Dermis microvascular lymphatic vessel endothelial cell (primary cell): ENCODE data around the gene USP25. TPM values are rescaled to one million over a fixed set of nuclear protein-coding genes. Genes with fewer than 3 reads are reported as not detected.
A peak's percentile ranks its signal among the peaks of the same experiment; 100 is the strongest.

Experiments
- DNase-seq, 2 donors: peaks; one replicate each; pipeline versions ENCODE4 v3.0.0 to v3.0.0-alpha.2; 2010; ENCODE audit warnings: low read depth in 2 of 2
- total RNA-seq: library from RNA; depleted of rRNA; stranded (reverse); fragments of >200 nt; gene quantifications from 2 replicates; pipeline ENCODE4 v1.2.1, GENCODE V29; 2014

The USP25 gene, protein sequence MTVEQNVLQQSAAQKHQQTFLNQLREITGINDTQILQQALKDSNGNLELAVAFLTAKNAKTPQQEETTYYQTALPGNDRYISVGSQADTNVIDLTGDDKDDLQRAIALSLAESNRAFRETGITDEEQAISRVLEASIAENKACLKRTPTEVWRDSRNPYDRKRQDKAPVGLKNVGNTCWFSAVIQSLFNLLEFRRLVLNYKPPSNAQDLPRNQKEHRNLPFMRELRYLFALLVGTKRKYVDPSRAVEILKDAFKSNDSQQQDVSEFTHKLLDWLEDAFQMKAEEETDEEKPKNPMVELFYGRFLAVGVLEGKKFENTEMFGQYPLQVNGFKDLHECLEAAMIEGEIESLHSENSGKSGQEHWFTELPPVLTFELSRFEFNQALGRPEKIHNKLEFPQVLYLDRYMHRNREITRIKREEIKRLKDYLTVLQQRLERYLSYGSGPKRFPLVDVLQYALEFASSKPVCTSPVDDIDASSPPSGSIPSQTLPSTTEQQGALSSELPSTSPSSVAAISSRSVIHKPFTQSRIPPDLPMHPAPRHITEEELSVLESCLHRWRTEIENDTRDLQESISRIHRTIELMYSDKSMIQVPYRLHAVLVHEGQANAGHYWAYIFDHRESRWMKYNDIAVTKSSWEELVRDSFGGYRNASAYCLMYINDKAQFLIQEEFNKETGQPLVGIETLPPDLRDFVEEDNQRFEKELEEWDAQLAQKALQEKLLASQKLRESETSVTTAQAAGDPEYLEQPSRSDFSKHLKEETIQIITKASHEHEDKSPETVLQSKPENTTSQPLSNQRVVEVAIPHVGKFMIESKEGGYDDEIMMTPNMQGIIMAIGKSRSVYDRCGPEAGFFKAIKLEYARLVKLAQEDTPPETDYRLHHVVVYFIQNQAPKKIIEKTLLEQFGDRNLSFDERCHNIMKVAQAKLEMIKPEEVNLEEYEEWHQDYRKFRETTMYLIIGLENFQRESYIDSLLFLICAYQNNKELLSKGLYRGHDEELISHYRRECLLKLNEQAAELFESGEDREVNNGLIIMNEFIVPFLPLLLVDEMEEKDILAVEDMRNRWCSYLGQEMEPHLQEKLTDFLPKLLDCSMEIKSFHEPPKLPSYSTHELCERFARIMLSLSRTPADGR
- total RNA-seq = 50.2 and 56.6 TPM in 2 replicates

DNA sequence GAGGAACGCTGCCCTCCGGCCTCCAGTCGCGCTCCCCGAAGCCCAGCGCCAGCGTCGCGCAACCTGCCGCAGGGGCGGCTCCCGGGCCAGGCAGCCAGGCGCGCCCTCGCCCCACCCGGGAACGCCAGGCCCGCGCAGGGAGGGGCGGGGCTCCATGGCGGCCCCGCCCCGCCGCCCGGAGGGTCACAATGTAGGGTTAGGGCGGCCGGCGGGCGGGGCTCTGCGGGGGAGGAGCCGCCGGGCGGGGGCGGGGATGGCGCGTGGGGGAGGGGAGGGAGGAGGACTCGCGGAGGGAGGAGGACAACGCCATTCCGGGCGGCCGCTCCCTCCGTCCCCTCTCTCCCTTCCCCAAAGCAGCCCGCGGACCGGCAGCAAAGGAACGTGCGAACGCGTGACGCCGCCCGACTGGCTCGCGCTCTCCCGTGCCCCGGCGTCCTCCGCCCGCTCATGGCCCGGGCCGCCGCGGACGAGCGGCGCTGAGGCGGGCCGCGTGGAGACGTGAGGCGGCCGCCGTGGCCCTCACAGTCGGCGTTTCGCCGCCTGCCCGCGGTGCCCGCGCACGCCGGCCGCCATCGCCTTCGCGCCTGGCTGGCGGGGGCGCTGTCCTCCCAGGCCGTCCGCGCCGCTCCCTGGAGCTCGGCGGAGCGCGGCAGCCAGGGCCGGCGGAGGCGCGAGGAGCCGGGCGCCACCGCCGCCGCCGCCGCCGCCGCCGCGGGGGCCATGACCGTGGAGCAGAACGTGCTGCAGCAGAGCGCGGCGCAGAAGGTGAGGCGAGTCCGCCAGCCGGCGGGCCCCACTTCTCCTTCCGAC lies at the start of gene USP25:
USP25 (plus strand) TSS at position 309 of the 810 bp plus-strand sequence; CDS start at position 721, 412 bp downstream.
- peak; percentile 60 to 83 for DNase-seq

DNA sequence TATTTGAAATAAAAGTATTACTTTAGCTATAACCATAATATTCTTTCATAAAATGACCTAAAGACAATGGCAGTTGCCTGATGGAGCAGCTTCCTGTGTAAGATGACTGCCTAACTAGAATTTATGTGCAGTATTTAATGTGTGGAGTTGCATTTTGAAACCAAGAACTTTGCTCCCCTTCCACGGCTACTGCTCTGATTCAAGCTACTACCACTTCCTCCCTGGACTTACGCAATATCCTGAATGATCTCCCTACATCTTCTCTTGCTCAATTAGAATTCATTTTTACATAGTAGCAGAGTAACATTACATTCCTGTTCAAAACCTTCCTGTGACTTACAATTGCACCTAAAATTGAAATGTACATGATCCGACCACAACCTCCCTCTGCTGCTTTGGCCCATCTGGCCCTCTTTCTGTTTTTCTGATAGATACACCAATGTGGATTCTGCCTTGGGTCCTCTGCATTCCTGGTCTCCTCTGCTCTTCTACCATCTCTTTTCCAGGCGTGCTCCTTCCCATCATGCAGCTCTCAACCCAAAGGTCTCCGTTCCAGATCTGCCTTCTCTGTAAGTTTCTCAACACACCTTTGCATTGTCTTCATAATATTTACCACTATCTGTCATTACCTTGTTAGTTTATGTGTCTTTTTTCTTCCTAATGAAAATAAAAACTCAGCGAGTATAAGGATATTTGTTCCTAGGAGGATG lies 47.4 kb upstream of the USP25 start:
- DNase-seq = peak; percentile 45 to 62

DNA sequence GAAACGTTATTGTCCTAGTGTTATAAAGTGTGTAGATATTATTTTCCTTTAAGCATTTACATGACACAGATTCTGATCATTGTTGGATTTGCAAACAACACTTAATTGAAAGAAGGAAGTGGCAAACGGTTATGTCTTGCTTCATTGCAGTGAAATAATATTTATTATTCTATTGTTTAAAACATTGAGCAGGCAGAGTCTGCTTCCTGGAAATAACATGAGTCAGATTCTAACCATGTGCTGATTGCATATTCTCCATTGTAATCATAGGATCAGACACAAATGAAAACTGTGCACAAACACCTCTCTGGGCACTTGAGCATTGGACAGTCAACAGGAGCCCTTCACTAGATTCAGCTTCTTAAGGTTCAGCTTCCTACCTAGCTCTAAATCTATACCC lies 46.8 kb upstream of the USP25 start:
- peak; percentile 76 to 91 for DNase-seq

DNA sequence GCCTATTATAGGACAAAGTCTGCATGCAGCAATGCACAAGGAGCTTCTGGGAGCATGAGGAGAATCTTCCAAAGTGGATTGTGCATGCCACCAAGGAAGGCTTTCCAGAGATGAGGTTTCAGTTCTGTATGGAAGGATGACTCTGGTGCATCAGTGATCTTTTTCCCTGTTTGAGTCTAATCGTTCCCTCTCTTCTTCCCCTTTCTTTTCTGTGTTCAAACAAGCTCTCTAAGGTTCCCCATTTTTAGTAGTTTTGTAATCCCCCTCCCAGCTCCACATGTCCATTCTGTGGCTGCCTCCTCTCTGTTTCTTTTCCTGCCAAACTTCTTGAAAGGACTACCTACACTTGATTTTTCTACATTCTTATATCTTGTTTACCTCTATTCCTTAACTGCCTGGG lies 43.3 kb upstream of the USP25 start:
- no peak for DNase-seq

DNA sequence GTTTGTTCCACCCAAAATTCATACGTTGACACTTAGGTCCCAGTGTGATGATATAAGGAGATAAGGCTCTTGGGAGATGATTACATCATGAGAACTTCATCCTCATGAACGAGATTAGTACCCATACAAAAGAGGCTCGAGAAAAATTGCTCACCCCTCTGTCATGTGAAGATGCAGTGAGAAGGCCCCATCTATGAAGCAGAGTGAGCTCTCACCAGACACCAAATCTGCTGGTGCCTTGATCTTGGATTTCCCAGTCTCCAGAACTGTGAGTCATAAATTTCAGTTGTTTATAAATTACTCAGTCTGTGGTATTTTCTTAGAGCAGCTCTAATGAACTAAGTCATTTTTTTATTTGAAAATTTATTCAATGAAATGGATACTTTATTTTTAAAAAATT lies 42.6 kb upstream of the USP25 start:
- no peak for DNase-seq

DNA sequence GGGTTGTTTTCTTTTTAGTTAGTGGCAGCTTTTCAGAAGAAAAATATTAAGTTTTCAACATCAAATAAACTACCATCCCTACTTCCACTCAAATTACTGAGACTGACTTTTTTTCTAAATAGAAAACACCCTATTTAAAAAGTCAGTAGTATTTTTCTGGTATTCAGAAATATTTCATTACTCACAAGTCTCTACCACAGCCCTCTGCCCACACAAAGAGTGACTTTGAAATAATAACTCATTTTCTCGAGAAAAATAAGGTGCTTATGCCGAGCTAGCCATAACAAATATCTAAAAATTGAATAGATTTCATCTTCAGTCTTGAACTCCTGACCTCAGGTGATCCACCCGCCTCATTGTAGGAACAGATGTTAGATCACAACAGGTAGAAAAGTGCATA lies 41.8 kb upstream of the USP25 start:
- DNase-seq = no peak

DNA sequence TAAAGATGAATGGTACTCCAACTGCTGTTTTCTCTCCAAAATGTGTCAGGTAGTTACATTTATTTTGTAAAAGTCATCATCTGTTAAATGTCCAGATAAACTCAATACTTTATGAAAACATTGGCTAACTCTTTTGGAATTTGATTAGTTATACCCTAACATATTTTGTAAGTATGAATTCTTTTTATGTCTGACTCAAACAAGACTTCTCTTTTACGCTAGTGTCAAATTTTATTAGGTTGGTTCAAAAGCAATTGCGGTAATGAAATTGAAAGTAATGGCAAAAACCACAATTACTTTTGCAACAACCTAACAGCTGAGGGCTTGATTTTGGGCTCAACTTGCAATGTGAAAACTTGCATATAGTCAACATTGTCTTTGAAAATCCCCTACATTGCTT lies 41.0 kb upstream of the USP25 start:
- DNase-seq = no peak

DNA sequence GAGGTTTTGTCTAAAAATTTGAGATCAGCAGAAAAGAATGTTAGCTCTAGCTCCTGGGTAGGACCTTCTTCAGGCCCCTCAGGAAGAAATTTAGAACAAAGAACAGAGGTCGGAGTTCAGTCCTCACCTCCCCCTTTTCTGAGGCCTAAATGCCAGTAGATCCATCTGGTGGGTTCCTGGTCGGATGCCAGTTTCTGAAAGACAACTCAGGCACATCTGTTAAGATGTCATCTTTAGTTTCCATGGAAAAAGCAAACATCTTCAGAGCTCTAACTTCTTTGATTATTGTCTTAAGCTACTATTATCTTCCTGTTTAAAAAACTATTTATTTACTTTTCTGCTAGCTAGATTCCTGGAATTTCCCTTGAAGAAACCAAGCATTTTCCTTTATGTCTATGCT lies 37.1 kb upstream of the USP25 start:
- DNase-seq = peak in 1 of 2 donors; percentile 25

DNA sequence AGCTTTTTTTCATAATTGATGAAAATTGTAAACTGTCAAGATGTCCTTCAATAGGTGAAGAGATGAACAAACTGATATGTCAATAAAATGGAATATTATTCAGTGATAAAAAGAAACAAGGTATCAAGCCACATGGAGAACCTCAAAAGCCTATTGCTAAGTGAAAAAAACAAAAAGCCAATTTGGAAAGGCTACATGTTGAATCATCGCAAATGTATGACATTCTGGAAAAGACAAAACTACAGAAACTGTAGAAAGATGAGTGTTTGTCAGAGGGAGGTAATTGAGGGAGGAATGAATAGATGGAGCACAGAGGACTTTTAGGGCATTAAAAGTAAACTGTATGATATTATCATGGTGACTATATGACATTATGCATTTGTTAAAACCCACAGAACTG lies 34.5 kb upstream of the USP25 start:
- DNase-seq = no peak

DNA sequence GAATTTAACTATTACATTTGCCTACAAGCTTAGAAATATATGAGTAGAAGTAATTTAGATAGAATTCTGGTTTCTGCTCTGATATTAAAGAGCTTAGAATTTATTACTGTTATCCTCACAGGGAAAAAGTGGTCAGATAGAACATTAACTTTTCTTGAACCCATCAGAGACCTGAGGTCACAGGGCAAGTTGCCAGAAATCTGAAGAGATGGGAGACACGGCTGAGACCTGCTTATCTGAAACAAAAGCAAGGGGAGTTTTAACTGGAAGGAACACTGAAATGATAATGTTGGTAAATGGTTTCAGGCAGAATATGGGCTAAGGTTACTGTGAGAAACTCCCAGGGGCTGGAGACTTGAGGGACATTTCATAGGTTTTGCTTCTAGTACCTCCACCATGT lies 28.0 kb upstream of the USP25 start:
- no peak for DNase-seq

DNA sequence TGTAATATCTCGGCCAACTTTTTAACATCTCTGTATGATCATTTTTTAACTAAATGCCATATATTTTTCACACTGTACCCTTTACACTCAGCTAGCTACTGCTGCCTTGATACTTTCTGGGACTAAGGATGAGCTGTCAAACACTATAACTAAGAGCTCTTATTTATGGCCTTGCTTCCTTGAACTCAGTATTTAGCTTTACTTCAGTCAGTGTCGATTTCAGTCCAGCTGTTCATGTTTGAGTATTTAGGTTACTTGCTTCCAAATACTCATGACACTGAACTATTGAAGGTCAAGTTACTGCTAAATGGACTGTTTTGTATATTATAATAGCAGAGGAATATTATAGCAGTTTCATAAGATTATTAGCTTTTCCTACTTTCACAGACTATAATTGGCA lies 25.9 kb upstream of the USP25 start:
- DNase-seq = no peak

DNA sequence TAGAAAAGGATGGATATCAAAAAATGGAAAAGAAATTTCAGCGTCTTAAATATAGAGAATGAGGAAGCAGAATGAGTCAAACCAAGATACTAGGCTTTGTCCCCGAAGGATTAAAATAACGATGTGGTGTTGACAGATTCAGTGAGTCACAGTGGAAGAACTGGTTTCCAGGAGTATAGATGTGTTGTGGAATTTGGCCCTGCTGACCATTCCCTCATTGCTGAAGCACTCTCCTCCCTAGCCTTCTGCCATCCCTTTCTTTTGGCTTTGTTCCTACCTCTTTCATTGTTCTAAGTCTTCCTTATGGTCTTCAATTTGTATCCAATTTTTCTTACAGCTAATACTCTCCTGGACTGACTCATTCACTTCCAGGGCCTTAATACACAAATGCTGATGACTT lies 23.1 kb upstream of the USP25 start:
- peak in 1 of 2 donors; percentile 94 for DNase-seq

DNA sequence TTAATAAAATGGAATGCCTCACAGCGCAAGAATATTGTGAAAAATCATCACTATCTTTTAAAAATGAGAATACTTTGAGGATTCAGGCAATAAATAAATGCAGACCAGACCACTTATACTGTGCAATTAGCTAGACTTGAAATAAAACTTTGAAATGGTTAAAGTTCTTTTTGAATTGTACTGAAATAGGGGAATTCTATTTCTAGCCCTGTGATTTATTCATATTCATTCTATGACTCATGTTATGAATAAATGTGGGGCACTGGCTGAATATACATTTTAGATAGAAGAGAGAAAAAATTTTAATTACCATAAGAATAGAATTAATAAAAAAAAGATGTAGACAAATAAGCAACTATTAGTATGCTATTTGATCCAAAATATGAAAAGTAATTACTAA lies 16.4 kb upstream of the USP25 start:
- no peak for DNase-seq

DNA sequence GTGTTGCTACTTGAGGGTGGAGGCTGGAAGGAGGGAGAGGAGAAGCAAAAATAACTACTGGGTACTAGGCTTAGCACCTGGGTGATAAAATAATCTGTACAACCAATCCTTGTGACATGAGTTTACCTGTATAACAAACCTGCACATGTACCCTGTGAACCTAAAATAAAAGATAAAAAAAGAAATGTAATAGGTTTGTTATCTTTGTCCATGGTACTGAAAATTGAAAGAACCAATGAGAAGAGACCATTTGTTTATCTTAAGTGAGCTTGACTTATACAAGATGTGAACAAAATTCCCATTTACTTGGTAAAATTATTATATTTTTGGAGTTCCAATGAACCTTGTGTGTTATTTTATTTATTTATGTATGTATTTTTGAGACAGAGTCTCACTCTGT lies 11.1 kb upstream of the USP25 start:
- no peak for DNase-seq

DNA sequence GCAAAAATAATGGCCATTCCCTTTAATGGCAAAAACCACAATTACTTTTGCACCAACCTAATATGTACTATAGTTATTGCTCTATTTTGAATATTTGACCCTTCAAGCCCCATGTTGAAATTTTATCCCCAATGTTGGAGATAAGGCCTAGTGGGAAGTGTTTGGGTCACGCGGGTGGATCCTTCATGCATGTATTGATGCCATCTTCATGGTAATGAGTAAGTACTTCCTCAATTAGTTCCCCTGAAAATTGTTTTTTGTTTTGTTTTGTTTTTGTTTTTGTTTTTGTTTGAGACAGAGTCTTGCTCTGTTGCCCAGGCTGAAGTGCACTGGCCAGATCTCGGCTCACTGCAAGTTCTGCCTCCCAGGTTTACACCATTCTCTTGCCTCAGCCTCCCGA lies 9.8 kb upstream of the USP25 start:
- DNase-seq = no peak

DNA sequence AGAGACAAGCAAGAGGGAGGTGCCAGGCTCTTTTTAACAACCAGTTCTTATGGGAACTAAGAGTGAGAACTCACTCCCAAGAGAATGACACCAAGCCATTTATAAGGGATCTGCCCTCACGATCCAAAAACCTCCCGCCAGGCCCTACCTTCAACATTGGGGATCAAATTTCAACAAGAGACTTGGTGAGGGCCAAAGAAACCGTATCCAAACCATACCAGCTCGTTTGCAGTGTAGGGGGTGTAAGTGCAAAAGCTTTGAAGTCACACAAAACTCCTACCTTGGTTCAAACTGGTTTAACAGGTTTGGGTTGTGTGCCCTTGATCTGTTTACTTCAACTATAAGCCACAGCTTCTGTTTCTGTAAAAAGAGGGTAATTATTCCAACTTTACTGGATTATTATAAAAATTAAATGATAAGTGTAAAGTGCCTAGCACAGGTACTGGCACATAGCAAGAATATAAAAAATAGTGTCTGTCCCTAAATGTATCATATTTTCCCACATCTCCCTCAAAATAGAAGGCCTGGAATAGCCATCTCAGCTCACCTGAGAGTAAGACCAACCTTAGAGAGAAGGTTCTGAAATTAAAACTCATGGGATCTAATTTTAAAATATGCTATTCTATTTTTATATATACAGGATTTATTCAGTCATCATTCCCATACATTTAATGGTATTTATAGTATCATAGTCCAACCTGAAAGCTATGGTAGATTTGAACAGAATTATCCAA lies 7.0 kb upstream of the USP25 start:
- DNase-seq = no peak

DNA sequence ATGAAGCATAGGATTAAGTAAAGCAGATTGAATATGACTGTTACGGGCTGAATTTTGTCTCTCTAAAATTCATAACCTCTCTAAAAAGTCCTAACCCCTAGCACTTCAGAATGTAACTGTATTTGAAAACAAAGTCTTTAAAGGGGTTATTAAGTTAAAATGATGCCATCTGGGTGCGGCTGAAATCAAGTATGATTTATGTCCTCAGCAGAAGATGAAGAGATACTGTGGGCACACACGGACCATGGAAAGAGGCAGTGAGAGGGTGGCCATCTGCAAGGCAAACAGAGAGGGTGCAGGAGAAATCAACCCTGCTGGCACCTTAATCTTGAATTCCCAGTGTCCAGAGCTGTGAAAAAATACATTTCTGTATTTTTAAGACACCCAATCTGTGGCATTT lies 3.8 kb upstream of the USP25 start:
- no peak for DNase-seq

DNA sequence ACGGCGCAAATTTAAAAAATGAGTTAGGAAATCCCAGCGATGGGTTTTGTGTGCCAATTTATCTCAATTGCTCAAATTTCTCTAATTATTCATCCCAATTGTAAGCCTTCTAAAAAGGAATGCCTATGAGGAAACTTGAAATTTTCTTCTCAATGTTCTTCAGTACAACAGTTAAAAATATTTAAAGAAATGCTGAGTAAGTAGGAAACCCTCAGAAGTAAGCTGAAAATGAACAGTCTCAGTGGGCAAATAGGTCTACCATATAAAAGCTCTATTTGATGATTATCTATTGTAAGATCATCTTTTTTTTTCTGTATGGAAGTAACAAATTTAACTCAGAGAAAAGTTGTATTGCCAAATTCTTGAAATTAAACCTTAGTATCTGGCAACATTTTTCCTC lies 1.7 kb upstream of the USP25 start:
- DNase-seq = no peak

DNA sequence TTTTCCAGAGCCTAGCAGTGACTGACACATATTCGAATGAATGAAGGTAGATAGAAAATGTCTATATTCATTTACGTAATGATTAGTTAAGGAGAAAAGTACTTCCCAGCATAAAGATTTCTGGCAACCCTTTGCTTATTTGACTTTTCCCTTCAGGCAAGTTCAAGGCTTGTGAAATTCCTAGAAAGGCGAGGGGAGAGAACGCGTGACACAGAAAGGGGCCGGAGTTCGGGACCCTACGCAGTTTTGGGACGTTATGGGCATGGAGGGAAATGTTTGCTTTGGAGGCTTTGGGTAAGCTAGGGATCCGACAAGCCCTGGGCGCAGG lies 472 bp upstream of the USP25 start:
- DNase-seq = no peak
